ENCODE measurements around the gene GPATCH4.
A peak's percentile ranks its signal among the peaks of the same experiment; 100 is the strongest.
"Not testable (repeated sequence)": the region's sequence is repeated elsewhere in the genome, so short reads cannot be mapped to it uniquely, and the experiment has no call there.

The GPATCH4 gene

GRCh38 chr1:156572663-156573018 lies 28.6 kb downstream of the GPATCH4 start:
- no peak for DNase-seq

GRCh38 chr1:156571919-156572662 lies 29.2 kb downstream of the GPATCH4 start, which contains the start of gene IQGAP3:
Gene IQGAP3, minus strand, starts transcription at chr1:156572565. Its CDS starts 36 bp downstream, at chr1:156572529.
- peak; percentile 87 for DNase-seq

GRCh38 chr1:156571261-156571852 lies 29.9 kb downstream of the GPATCH4 start:
- peak; percentile 91 for DNase-seq

GRCh38 chr1:156566436-156566835 lies 34.8 kb downstream of the GPATCH4 start:
- no peak for DNase-seq

- no peak for DNase-seq
These were observed 35.8 kb downstream of the GPATCH4 start for GRCh38 chr1:156565519-156565918.

GRCh38 chr1:156560585-156561163 lies 40.6 kb downstream of the GPATCH4 start:
- DNase-seq, result no peak

- no peak for DNase-seq
These were observed 41.4 kb downstream of the GPATCH4 start for GRCh38 chr1:156559797-156560385.

GRCh38 chr1:156559086-156559796 lies 42.0 kb downstream of the GPATCH4 start:
- no peak for DNase-seq

- DNase-seq, result peak; percentile 11
These were observed 44.9 kb downstream of the GPATCH4 start for GRCh38 chr1:156556354-156556753.

- no peak for DNase-seq
These were observed 45.6 kb downstream of the GPATCH4 start for GRCh38 chr1:156555715-156556114.

- DNase-seq, result no peak
These were observed 46.3 kb downstream of the GPATCH4 start for GRCh38 chr1:156554971-156555370.

- DNase-seq, result no peak
These were observed 47.3 kb downstream of the GPATCH4 start for GRCh38 chr1:156553860-156554485.

GRCh38 chr1:156552937-156553336 lies 48.3 kb downstream of the GPATCH4 start:
- DNase-seq, result not testable (repeated sequence)

- DNase-seq, result no peak
These were observed 48.8 kb downstream of the GPATCH4 start for GRCh38 chr1:156552518-156552917.

- no peak for DNase-seq
These were observed 49.4 kb downstream of the GPATCH4 start for GRCh38 chr1:156551869-156552268.

GRCh38 chr1:156551066-156551643 lies 50.1 kb downstream of the GPATCH4 start:
- no peak for DNase-seq

GRCh38 chr1:156550346-156550745 lies 50.9 kb downstream of the GPATCH4 start:
- DNase-seq, result no peak

- DNase-seq, result no peak
These were observed 51.4 kb downstream of the GPATCH4 start for GRCh38 chr1:156549831-156550230.

GRCh38 chr1:156549390-156549789 lies 51.9 kb downstream of the GPATCH4 start:
- DNase-seq, result no peak

- DNase-seq, result no peak
These were observed 53.3 kb downstream of the GPATCH4 start for GRCh38 chr1:156547982-156548381.

- DNase-seq, result no peak
These were observed 53.8 kb downstream of the GPATCH4 start for GRCh38 chr1:156547434-156547833.

GRCh38 chr1:156546267-156546666 lies 55.0 kb downstream of the GPATCH4 start:
- peak; percentile 4 for DNase-seq
